Measurements from ENCODE around the gene ZCCHC24. TPM values are rescaled to one million over a fixed set of nuclear protein-coding genes. Genes with fewer than 3 reads are reported as not detected.

Gene ZCCHC24
- polyA plus RNA-seq, 6 donors from 2014 or later: 0.12 to 0.54 (median 0.43) TPM; not detected in 1

- Mint-ChIP-seq H3K27ac (peak overlapping the region in 1 of 6 donors; percentile 47), H3K4me1 (peaks cover 33 to 62% (median 51%) of the 10 kb centered on the region in 3 donors), H3K9me3 (no peaks in the 10 kb centered on the region), H3K4me3 (peak overlapping the region in 1 of 8 donors; percentile 24), H3K36me3 (peaks cover 3 to 23% of the 10 kb centered on the region in 2 donors), H3K27me3 (no peaks in the 10 kb centered on the region)
- no peak for DNase-seq
- ATAC-seq (ENCODE audit: low read depth in 2 of 2): no peak
These were observed 94.1 kb downstream of the ZCCHC24 start for GRCh38 chr10:79351332-79351731.

- Mint-ChIP-seq H3K4me1 (peaks cover 31 to 55% (median 43%) of the 10 kb centered on the region in 3 donors), H3K27ac (peak overlapping the region in 5 of 6 donors; percentile 14 to 89 (median 29)), H3K4me3 (peak overlapping the region in 2 of 8 donors; percentile 25 to 85), H3K27me3 (no peaks in the 10 kb centered on the region), H3K9me3 (no peaks in the 10 kb centered on the region), H3K36me3 (peaks cover 3 to 23% of the 10 kb centered on the region in 2 donors)
- ATAC-seq (ENCODE audit: low read depth in 2 of 2) (no peak), DNase-seq (no peak)
These were observed 94.8 kb downstream of the ZCCHC24 start for GRCh38 chr10:79350407-79351154.

DNA sequence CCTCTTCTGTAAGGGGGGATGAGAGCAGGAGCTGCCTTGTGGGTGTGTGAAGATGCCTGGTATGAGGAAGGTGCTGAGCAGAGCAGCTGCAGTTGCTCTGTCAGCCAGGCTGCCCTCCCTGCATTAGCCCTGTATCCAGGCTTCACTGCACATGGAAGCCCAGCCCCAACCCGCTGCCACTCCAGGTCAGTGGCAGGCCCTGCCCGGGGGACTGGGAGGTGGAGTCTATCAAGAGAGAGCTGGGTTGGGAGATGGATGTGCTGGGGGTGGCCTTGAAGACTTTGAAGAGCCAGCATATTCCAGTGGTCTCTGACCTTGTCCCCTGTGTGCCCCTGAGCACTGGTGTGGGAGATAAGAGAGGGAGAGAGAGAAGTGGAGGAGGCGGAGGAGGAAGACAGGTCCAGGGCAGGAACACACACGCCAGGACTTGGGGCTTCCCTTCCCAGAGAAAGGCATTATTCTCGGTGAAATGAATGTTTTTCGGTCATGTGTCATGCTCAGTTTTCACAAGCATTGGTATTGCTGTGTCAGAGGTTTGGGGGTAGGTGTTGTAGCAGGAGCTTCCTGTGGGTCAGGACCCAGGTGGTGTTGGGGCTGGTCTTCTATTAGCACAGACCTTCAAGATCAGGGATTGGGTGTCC, 95.5 kb downstream of the ZCCHC24 start:
- DNase-seq: no peak
- H3K36me3 Mint-ChIP-seq: peaks cover 3 to 23% of the 10 kb centered on the region in 2 donors
- ATAC-seq (ENCODE audit: low read depth in 2 of 2): no peak
- H3K4me1 Mint-ChIP-seq: peaks cover 27 to 48% (median 40%) of the 10 kb centered on the region in 3 donors
- no peaks in the 10 kb centered on the region for H3K9me3 Mint-ChIP-seq
- no peaks in the 10 kb centered on the region for H3K27me3 Mint-ChIP-seq
- H3K4me3 Mint-ChIP-seq: peak overlapping the region in 2 of 8 donors; percentile 72 to 85
- peak overlapping the region in 4 of 6 donors; percentile 15 to 93 (median 79) for H3K27ac Mint-ChIP-seq

- H3K4me3 Mint-ChIP-seq: peak overlapping the region in 7 of 8 donors; percentile 68 to 90 (median 81)
- no peaks in the 10 kb centered on the region for H3K27me3 Mint-ChIP-seq
- peak overlapping the region; percentile 79 to 93 (median 88) for H3K27ac Mint-ChIP-seq
- ATAC-seq (ENCODE audit: low read depth in 2 of 2) (no peak), DNase-seq (no peak)
- peaks cover 3 to 23% of the 10 kb centered on the region in 2 donors for H3K36me3 Mint-ChIP-seq
- no peaks in the 10 kb centered on the region for H3K9me3 Mint-ChIP-seq
- peaks cover 22 to 40% (median 36%) of the 10 kb centered on the region in 3 donors for H3K4me1 Mint-ChIP-seq
These were observed 96.3 kb downstream of the ZCCHC24 start for GRCh38 chr10:79349072-79349491.

GRCh38 chr10:79348640-79348988, 96.8 kb downstream of the ZCCHC24 start:
- H3K36me3 Mint-ChIP-seq: peaks cover 3 to 23% of the 10 kb centered on the region in 2 donors
- peaks cover 17 to 35% (median 31%) of the 10 kb centered on the region in 3 donors for H3K4me1 Mint-ChIP-seq

GRCh38 chr10:79347894-79348639, 97.4 kb downstream of the ZCCHC24 start:
- DNase-seq: peak; percentile 70
- Mint-ChIP-seq H3K36me3 (peaks cover 3 to 18% of the 10 kb centered on the region in 2 donors), H3K4me3 (peak overlapping the region; percentile 75 to 93 (median 84)), H3K27ac (peak overlapping the region; percentile 80 to 96 (median 90)), H3K4me1 (peaks cover 12 to 30% (median 26%) of the 10 kb centered on the region in 3 donors), H3K9me3 (no peaks in the 10 kb centered on the region), H3K27me3 (no peaks in the 10 kb centered on the region)
- peak; percentile 65 to 72 for ATAC-seq (ENCODE audit: low read depth in 2 of 2)

More at GRCh38 chr10:79348640-79348988, 96.8 kb downstream of the ZCCHC24 start:
- Mint-ChIP-seq H3K4me3 (peak overlapping the region; percentile 75 to 93 (median 84)), H3K27me3 (no peaks in the 10 kb centered on the region), H3K27ac (peak overlapping the region; percentile 80 to 96 (median 90)), H3K9me3 (no peaks in the 10 kb centered on the region)
- DNase-seq (no peak), ATAC-seq (ENCODE audit: low read depth in 2 of 2) (no peak)

GRCh38 chr10:79347226-79347893, 98.1 kb downstream of the ZCCHC24 start, which contains the start of gene PPIF:
Gene PPIF (plus strand): TSS chr10:79347469. CDS start chr10:79347549, 80 bp downstream.
- DNase-seq (peak; percentile 93), ATAC-seq (ENCODE audit: low read depth in 2 of 2) (peak; percentile 87 to 89)
- Mint-ChIP-seq H3K27me3 (no peaks in the 10 kb centered on the region), H3K27ac (peak within 1 kb of the TSS; percentile 79 to 96 (median 90)), H3K36me3 (peaks cover 3 to 12% of the 10 kb centered on the region in 2 donors), H3K4me3 (peak within 1 kb of the TSS; percentile 75 to 93 (median 84)), H3K4me1 (peaks cover 11 to 26% (median 24%) of the 10 kb centered on the region in 3 donors), H3K9me3 (no peaks in the 10 kb centered on the region)

GRCh38 chr10:79346388-79347225, 98.8 kb downstream of the ZCCHC24 start:
- peak overlapping the region in 3 of 6 donors; percentile 85 to 89 (median 87) for H3K27ac Mint-ChIP-seq
- H3K4me3 Mint-ChIP-seq: peak overlapping the region in 7 of 8 donors; percentile 22 to 90 (median 75)
- H3K9me3 Mint-ChIP-seq: no peaks in the 10 kb centered on the region
- H3K4me1 Mint-ChIP-seq: peaks cover 11 to 24% (median 21%) of the 10 kb centered on the region in 3 donors
- ATAC-seq (ENCODE audit: low read depth in 2 of 2) (no peak), DNase-seq (no peak)
- H3K36me3 Mint-ChIP-seq: peaks cover 0 to 8% of the 10 kb centered on the region in 2 donors
- H3K27me3 Mint-ChIP-seq: no peaks in the 10 kb centered on the region

GRCh38 chr10:79346012-79346340, 99.4 kb downstream of the ZCCHC24 start:
- H3K27me3 Mint-ChIP-seq: no peaks in the 10 kb centered on the region
- H3K4me3 Mint-ChIP-seq: peak overlapping the region in 2 of 8 donors; percentile 22 to 86
- H3K27ac Mint-ChIP-seq: peak overlapping the region in 1 of 6 donors; percentile 37

DNA sequence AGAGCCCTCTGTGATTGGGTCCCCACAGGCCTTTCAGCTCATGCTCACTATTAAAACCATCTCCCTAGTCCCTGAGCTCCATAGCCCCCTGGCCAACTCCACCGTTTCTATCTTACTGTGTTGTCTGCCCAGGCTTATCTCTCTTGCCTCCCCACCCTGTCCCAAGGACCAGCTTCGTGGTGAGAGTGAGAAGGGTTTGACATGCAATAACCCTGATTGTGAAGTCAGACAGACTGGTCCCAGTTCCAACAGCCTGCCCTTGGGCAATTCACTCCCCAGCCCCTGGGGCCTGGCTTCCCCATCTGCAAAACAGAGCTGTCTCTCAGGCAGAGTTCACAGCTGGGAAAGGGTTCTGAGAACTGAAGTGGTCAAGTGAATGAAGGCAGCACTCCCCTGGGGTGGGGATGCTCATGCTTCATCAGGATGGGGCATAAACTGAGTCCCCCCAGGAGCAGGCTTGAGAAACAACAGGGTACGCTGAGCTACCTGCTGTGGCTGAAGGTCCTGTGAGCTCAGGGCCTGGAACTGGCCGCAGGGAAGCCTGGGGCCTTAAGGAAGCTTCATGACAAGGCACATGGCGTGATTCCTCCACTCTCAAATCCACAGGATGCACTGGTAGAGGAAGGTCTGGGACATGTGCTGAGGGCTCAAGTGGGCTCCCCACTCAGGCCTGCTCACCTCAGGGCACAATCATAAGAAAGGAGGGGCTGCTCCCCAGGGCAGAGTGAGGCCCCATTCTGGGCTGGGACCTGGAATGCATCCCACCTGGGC, 100.0 kb downstream of the ZCCHC24 start:
- DNase-seq (no peak), ATAC-seq (ENCODE audit: low read depth in 2 of 2) (no peak)
- H3K27ac Mint-ChIP-seq: no peak overlapping the region
- H3K9me3 Mint-ChIP-seq: no peaks in the 10 kb centered on the region
- peak overlapping the region in 1 of 8 donors; percentile 86 for H3K4me3 Mint-ChIP-seq
- H3K27me3 Mint-ChIP-seq: no peaks in the 10 kb centered on the region
- peaks cover 11 to 24% (median 21%) of the 10 kb centered on the region in 3 donors for H3K4me1 Mint-ChIP-seq
- peaks cover 0 to 8% of the 10 kb centered on the region in 2 donors for H3K36me3 Mint-ChIP-seq

More at GRCh38 chr10:79346012-79346340, 99.4 kb downstream of the ZCCHC24 start:
- peaks cover 11 to 24% (median 21%) of the 10 kb centered on the region in 3 donors for H3K4me1 Mint-ChIP-seq
- DNase-seq (no peak), ATAC-seq (ENCODE audit: low read depth in 2 of 2) (no peak)
- H3K36me3 Mint-ChIP-seq: peaks cover 0 to 8% of the 10 kb centered on the region in 2 donors
- no peaks in the 10 kb centered on the region for H3K9me3 Mint-ChIP-seq

DNA sequence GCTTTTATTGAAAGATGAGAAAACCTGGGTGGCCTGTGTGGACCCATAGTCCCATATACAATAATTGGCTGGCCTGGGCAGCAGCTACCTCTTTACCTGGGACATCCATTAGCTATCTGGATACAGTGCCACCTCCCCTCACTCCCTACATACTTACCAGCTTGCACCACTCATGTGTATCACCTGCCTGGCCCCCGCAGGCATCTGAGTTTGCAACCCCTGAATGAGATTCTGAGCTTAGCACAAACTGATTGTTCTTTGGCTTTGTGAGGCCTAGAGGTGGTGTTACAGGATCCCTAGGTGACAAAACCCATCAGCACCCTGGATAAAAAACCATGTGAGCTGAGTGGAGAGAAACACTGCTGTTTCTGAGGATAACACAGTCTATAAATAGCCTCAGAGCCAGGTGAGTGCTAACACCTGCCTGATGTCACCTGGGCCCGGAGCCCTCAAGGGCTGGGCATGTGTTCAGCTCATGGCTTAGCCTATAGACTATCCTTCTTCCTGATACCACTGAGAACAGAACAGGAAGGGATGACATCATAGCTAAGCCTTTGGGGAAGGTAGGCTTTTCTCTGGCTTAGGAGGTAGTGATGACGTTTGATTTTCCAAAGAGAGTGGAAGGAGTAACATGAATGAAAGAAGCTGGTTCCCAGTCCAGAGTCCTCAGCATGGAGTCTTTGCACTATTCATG, 100.8 kb downstream of the ZCCHC24 start:
- no peak for DNase-seq
- ATAC-seq (ENCODE audit: low read depth in 2 of 2): no peak
- no peaks in the 10 kb centered on the region for H3K27me3 Mint-ChIP-seq
- peaks cover 11 to 19% (median 18%) of the 10 kb centered on the region in 3 donors for H3K4me1 Mint-ChIP-seq
- peaks cover 0 to 2% of the 10 kb centered on the region in 2 donors for H3K36me3 Mint-ChIP-seq
- no peak overlapping the region for H3K27ac Mint-ChIP-seq
- no peaks in the 10 kb centered on the region for H3K9me3 Mint-ChIP-seq
- H3K4me3 Mint-ChIP-seq: peak overlapping the region in 1 of 8 donors; percentile 9

Data from naive B cell (primary cell).